ENCODE measurements around the gene NSG1.

- TF ChIP-seq CTCF (IDR thresholded peaks at IDR 0.05) (no peak), POLR2A (IDR thresholded peaks at IDR 0.05) (no peak), EP300 (IDR thresholded peaks at IDR 0.05) (no peak), POLR2AphosphoS5 (IDR thresholded peaks at IDR 0.05) (no peak)
These were observed 10.5 kb downstream of the NSG1 start for GRCh38 chr4:4397441-4397819.

Data from sigmoid colon (tissue), 4 donors.